Erythroblast (primary cell): ENCODE results near the gene SLC27A6.

Experiments
- GATA1 ChIP-seq: IDR thresholded peaks from 2 replicates; pipeline ENCODE4 v1.6.1; 2011; ENCODE audit warnings: low read depth, mild to moderate bottlenecking, control low read depth, low read length, moderate library complexity
- POLR2A ChIP-seq: IDR thresholded peaks from 2 replicates; pipeline ENCODE4 v1.6.1; 2011; ENCODE audit warnings: mild to moderate bottlenecking, low read length

GRCh38 chr5:129051283-129051682 is 86.0 kb downstream of the SLC27A6 start:
- TF ChIP-seq POLR2A (no peak), GATA1 (no peak)
